GM23248 (cell line): ENCODE measurements around the gene TSPAN14. TPM values are rescaled to one million over a fixed set of nuclear protein-coding genes. Genes with fewer than 3 reads are reported as not detected.

Experiments used
- DNase-seq: peaks from one replicate; pipeline ENCODE4 v3.0.0-alpha.2; 2015
- H2AFZ ChIP-seq: fragments of 200-600 bp; sonication (generic); 2 replicates; pipeline ENCODE4 v1.6.1; 2016; ENCODE audit warnings: antibody characterized with exemption
- H3F3A ChIP-seq: fragments of 200-600 bp; sonication (generic); 2 replicates; pipeline ENCODE4 v1.6.1; 2016; ENCODE audit warnings: mild to moderate bottlenecking, antibody characterized with exemption, mixed run types; ENCODE audit not compliant: insufficient read depth
- H3K27ac ChIP-seq: fragments of 200-600 bp; sonication (generic); 2 replicates; pipeline ENCODE4 v1.5.1; 2016; ENCODE audit warnings: mild to moderate bottlenecking
- H3K27me3 ChIP-seq: fragments of 200-600 bp; sonication (generic); replicated peaks from 2 replicates; pipeline ENCODE4 v1.6.1; 2016; ENCODE audit warnings: mild to moderate bottlenecking; ENCODE audit not compliant: insufficient read depth
- H3K36me3 ChIP-seq: fragments of 200-600 bp; sonication (generic); 2 replicates; pipeline ENCODE4 v1.6.1; 2016; ENCODE audit warnings: low read depth, mild to moderate bottlenecking
- H3K4me1 ChIP-seq: fragments of 200-600 bp; sonication (generic); 2 replicates; pipeline ENCODE4 v1.6.1; 2016; ENCODE audit warnings: mild to moderate bottlenecking; ENCODE audit not compliant: insufficient read depth
- H3K4me2 ChIP-seq: fragments of 200-600 bp; sonication (generic); one replicate; pipeline ENCODE4 v1.6.1; 2016; ENCODE audit warnings: mild to moderate bottlenecking; ENCODE audit not compliant: unreplicated experiment
- H3K4me3 ChIP-seq: fragments of 200-600 bp; sonication (generic); 2 replicates; pipeline ENCODE4 v1.5.1; 2016; ENCODE audit warnings: mild to moderate bottlenecking
- H3K79me2 ChIP-seq: fragments of 200-600 bp; sonication (generic); 2 replicates; pipeline ENCODE4 v1.6.1; 2016; ENCODE audit warnings: mild to moderate bottlenecking; ENCODE audit not compliant: insufficient read depth
- H3K9ac ChIP-seq: fragments of 200-600 bp; sonication (generic); 2 replicates; pipeline ENCODE4 v1.6.1; 2016; ENCODE audit warnings: mild to moderate bottlenecking
- H3K9me2 ChIP-seq: fragments of 200-600 bp; sonication (generic); 2 replicates; pipeline ENCODE4 v1.6.1; 2016; ENCODE audit warnings: mixed run types, mild to moderate bottlenecking, moderate library complexity; ENCODE audit not compliant: insufficient read depth
- H3K9me3 ChIP-seq: fragments of 200-600 bp; sonication (generic); one replicate; pipeline ENCODE4 v1.6.1; 2017; ENCODE audit warnings: low read depth
- H4K20me1 ChIP-seq: fragments of 200-600 bp; sonication (generic); 2 replicates; pipeline ENCODE4 v1.6.0; 2016; ENCODE audit not compliant: insufficient read depth
- EZH2 ChIP-seq: fragments of 200-600 bp; sonication (generic); IDR thresholded peaks from 2 replicates; pipeline ENCODE4 v1.6.1; 2018; ENCODE audit warnings: antibody characterized with exemption, mild to moderate bottlenecking; ENCODE audit not compliant: insufficient read depth, poor library complexity, severe bottlenecking
- EZH2phosphoT487 ChIP-seq: fragments of 200-600 bp; sonication (generic); IDR thresholded peaks from 2 replicates; pipeline ENCODE4 v1.6.1; 2018; ENCODE audit warnings: antibody characterized with exemption, moderate library complexity, mild to moderate bottlenecking, low read depth; ENCODE audit not compliant: insufficient read depth
- WGBS, 2 experiments: methylation state at CpG; one replicate each; pipeline ENCODE4 v1.1.6; 2015 to 2017; ENCODE audit warnings: low lambda C conversion rate in 2 of 2, low coverage in 1 of 2; ENCODE audit errors: missing lambda C conversion rate in 2 of 2; 5-methylcytosine and 5-hydroxymethylcytosine counted together
- in situ Hi-C: fragments of 300-500 bp; cut with MboI; formaldehyde crosslinking; loops from 2 replicates; pipeline ENCODE4 v1.15.0; 2020
- polyA plus RNA-seq: library from polyadenylated mRNA; unstranded; fragments of >200 nt; fragmentation: Nextera tagmentation; extraction: Ambion mirVana; gene quantifications from 2 replicates; pipeline ENCODE4 v1.2.1, GENCODE V29; 2016
- total RNA-seq: library from RNA; depleted of rRNA; stranded (reverse); fragments of >200 nt; shearing (Covaris generic); gene quantifications from 2 replicates; pipeline ENCODE4 v1.2.3, GENCODE V29; 2014

The TSPAN14 gene
- total and polyA plus RNA-seq, 2 experiments from 2014 or later, result 14.1 to 23.7 TPM

GRCh38 chr10:80569131-80569895 lies 115.2 kb downstream of the TSPAN14 start:
- TF ChIP-seq EZH2phosphoT487 (no peak), EZH2 (no peak)
- Histone ChIP-seq H3K4me1 (no peaks in the 10 kb centered on the region), H4K20me1 (no peaks in the 10 kb centered on the region), H3K36me3 (no peaks in the 10 kb centered on the region), H3K27ac (no peak overlapping the region), H3F3A (no peaks in the 10 kb centered on the region), H2AFZ (no peak overlapping the region), H3K4me3 (no peak overlapping the region), H3K9me2 (no peaks in the 10 kb centered on the region), H3K9me3 (no peaks in the 10 kb centered on the region), H3K27me3 (peaks cover 8% of the 10 kb centered on the region), H3K4me2 (no peak overlapping the region), H3K9ac (no peak overlapping the region), H3K79me2 (no peaks in the 10 kb centered on the region)
- DNase-seq, result no peak
- WGBS, 2 experiments, result 55 to 57% methylated on average over 14 to 15 of the region's 15 CpGs
- in situ Hi-C loops, result no loop called here

GRCh38 chr10:80571352-80571751 lies 117.2 kb downstream of the TSPAN14 start:
- Histone ChIP-seq H3K27me3 (peaks cover 8% of the 10 kb centered on the region), H3K4me3 (no peak overlapping the region), H3K4me1 (no peaks in the 10 kb centered on the region), H3F3A (no peaks in the 10 kb centered on the region), H3K36me3 (no peaks in the 10 kb centered on the region), H3K9me2 (no peaks in the 10 kb centered on the region), H3K9me3 (no peaks in the 10 kb centered on the region), H3K79me2 (no peaks in the 10 kb centered on the region), H2AFZ (no peak overlapping the region), H3K4me2 (no peak overlapping the region), H4K20me1 (no peaks in the 10 kb centered on the region), H3K27ac (no peak overlapping the region), H3K9ac (no peak overlapping the region)
- in situ Hi-C loops, result no loop called here
- 74 to 82% methylated on average over 9 of the region's 9 CpGs for WGBS, 2 experiments
- no peak for TF ChIP-seq EZH2
- no peak for TF ChIP-seq EZH2phosphoT487
- no peak for DNase-seq

- no peaks in the 10 kb centered on the region for H3F3A ChIP-seq
- no peaks in the 10 kb centered on the region for H3K9me3 ChIP-seq
- TF ChIP-seq EZH2 (no peak), EZH2phosphoT487 (no peak)
- H3K4me3 ChIP-seq, result no peak overlapping the region
- no peak overlapping the region for H3K27ac ChIP-seq
- in situ Hi-C loops, result no loop called here
- no peak overlapping the region for H2AFZ ChIP-seq
- H3K9me2 ChIP-seq, result no peaks in the 10 kb centered on the region
- no peak overlapping the region for H3K4me2 ChIP-seq
- 7 to 10% methylated on average over 5 of the region's 5 CpGs for WGBS, 2 experiments
- no peak overlapping the region for H3K9ac ChIP-seq
- H3K79me2 ChIP-seq, result no peaks in the 10 kb centered on the region
- no peaks in the 10 kb centered on the region for H3K36me3 ChIP-seq
- H3K27me3 ChIP-seq, result peaks cover 14% of the 10 kb centered on the region; the same call in 1 of the 2 replicates
- H4K20me1 ChIP-seq, result no peaks in the 10 kb centered on the region
- no peaks in the 10 kb centered on the region for H3K4me1 ChIP-seq
- DNase-seq, result no peak
Observed at GRCh38 chr10:80579181-80579763, 125.2 kb downstream of the TSPAN14 start.

- WGBS, 2 experiments, result 27 to 30% methylated on average over 5 of the region's 5 CpGs
- Histone ChIP-seq H3K79me2 (no peaks in the 10 kb centered on the region), H3K9ac (no peak overlapping the region), H4K20me1 (no peaks in the 10 kb centered on the region), H3F3A (no peaks in the 10 kb centered on the region), H3K4me2 (no peak overlapping the region), H3K9me3 (no peaks in the 10 kb centered on the region), H3K27me3 (peaks cover 14% of the 10 kb centered on the region; the same call in 1 of the 2 replicates), H3K4me1 (no peaks in the 10 kb centered on the region), H3K27ac (no peak overlapping the region), H2AFZ (no peak overlapping the region), H3K4me3 (no peak overlapping the region), H3K36me3 (no peaks in the 10 kb centered on the region), H3K9me2 (no peaks in the 10 kb centered on the region)
- no peak for DNase-seq
- no peak for TF ChIP-seq EZH2
- TF ChIP-seq EZH2phosphoT487, result no peak
- in situ Hi-C loops, result no loop called here
Observed at GRCh38 chr10:80579849-80580637, 125.9 kb downstream of the TSPAN14 start.
